Measurements from ENCODE around the gene SORCS1. TPM values are rescaled to one million over a fixed set of nuclear protein-coding genes. Genes with fewer than 3 reads are reported as not detected.

Gene SORCS1
- total RNA-seq, 1 experiment from 2014 or later: 1.7 TPM

DNA sequence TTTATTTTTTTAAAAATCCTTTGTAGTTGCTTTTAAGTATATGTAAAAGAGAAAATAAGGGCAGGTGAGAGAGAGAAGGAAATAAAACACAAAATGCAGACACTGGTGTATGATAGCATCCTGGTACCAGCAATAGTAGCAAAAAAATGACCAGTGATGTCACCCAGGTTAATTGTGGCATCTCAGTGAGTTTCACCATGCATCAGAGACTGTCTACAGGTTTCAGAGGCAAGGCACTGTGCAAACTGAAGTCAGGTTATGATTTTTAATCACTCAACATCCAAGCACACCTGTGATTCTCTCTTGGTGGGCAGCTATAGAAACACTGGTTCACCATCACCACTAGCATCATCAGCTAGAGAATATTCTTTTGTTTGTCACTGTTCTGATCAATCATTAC lies 509.3 kb downstream of the SORCS1 start:
- Histone ChIP-seq H4K91ac (ENCODE audit: insufficient read length, low read depth, low read length) (no peak overlapping the region), H3K56ac (ENCODE audit: insufficient read length, low read depth, low read length) (no peak overlapping the region), H2BK120ac (ENCODE audit: low read depth, low read length, poor library complexity, severe bottlenecking) (no peak overlapping the region), H3K27me3 (ENCODE audit: insufficient read depth, low read length) (no peaks in the 10 kb centered on the region), H3K79me2 (ENCODE audit: insufficient read depth, low read length) (no peaks in the 10 kb centered on the region), H4K8ac (replicated peaks; ENCODE audit: insufficient read length, low read depth, low read length) (no peak overlapping the region), H3K23ac (ENCODE audit: insufficient read length, low read depth, low read length) (no peak overlapping the region), H2BK12ac (ENCODE audit: insufficient read length, low read depth, low read length) (no peak overlapping the region), H3T11ph (ENCODE audit: low read length) (no peak overlapping the region), H3K27ac (ENCODE audit: insufficient read length, low read depth, low read length) (no peak overlapping the region), H2BK5ac (ENCODE audit: insufficient read length, low read length) (no peak overlapping the region), H3K4me2 (ENCODE audit: insufficient read depth, insufficient read length, low read length) (no peak overlapping the region), H3K4ac (ENCODE audit: low read depth, low read length) (no peak overlapping the region), H2BK20ac (ENCODE audit: low read depth, low read length, poor library complexity, severe bottlenecking) (no peak overlapping the region), H2BK15ac (ENCODE audit: low read depth, low read length) (no peak overlapping the region), H3K23me2 (ENCODE audit: insufficient read length, low read depth, low read length, poor library complexity, severe bottlenecking) (no peaks in the 10 kb centered on the region), H3K79me1 (ENCODE audit: insufficient read depth, low read depth, low read length, poor library complexity, severe bottlenecking) (no peaks in the 10 kb centered on the region), H3K9ac (ENCODE audit: extremely low read depth, insufficient read length, low read length) (no peak overlapping the region), H4K5ac (ENCODE audit: insufficient read length, low read depth, low read length) (no peak overlapping the region), H2AK5ac (ENCODE audit: insufficient read length, low read length) (no peak overlapping the region), H3K4me1 (ENCODE audit: insufficient read depth, low read length) (no peaks in the 10 kb centered on the region), H3K14ac (ENCODE audit: insufficient read depth, low read length) (no peak overlapping the region), H3K18ac (ENCODE audit: insufficient read length, low read depth, low read length) (no peak overlapping the region), H4K20me1 (ENCODE audit: control insufficient read depth, insufficient read depth, insufficient read length) (no peaks in the 10 kb centered on the region), H3K9me3 (ENCODE audit: control insufficient read depth, low read depth, low read length) (no peaks in the 10 kb centered on the region), H2AFZ (ENCODE audit: low read length) (no peak overlapping the region)
- Mint-ChIP-seq H3K9me3 (no peaks in the 10 kb centered on the region), H3K36me3 (ENCODE audit: insufficient read depth in 1 of 3, low read depth in 3 of 3) (no peaks in the 10 kb centered on the region), H3K4me3 (no peak overlapping the region), H3K27me3 (ENCODE audit: low read depth) (no peaks in the 10 kb centered on the region), H3K4me1 (peaks cover 2 to 3% of the 10 kb centered on the region in 2 experiments; a peak in 1 of 4 replicates), H3K27ac (no peak overlapping the region)
- DNase-seq: no peak
- TF ChIP-seq, protein P1, sequence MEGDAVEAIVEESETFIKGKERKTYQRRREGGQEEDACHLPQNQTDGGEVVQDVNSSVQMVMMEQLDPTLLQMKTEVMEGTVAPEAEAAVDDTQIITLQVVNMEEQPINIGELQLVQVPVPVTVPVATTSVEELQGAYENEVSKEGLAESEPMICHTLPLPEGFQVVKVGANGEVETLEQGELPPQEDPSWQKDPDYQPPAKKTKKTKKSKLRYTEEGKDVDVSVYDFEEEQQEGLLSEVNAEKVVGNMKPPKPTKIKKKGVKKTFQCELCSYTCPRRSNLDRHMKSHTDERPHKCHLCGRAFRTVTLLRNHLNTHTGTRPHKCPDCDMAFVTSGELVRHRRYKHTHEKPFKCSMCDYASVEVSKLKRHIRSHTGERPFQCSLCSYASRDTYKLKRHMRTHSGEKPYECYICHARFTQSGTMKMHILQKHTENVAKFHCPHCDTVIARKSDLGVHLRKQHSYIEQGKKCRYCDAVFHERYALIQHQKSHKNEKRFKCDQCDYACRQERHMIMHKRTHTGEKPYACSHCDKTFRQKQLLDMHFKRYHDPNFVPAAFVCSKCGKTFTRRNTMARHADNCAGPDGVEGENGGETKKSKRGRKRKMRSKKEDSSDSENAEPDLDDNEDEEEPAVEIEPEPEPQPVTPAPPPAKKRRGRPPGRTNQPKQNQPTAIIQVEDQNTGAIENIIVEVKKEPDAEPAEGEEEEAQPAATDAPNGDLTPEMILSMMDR (conservative IDR thresholded peaks at IDR 0.05): no peak

Measured in H9 (cell line).